GM10266 (cell line): ENCODE measurements around the gene PPP1R3C.

Source experiments
- DNase-seq: peaks from one replicate; pipeline ENCODE4 v3.0.0; 2012; ENCODE audit errors: extremely low spot score
- TF ChIP-seq, protein P1 (sequence below): IDR thresholded peaks from 2 replicates; pipeline ENCODE4 v1.5.1; 2012; ENCODE audit warnings: mild to moderate bottlenecking, low read depth; ENCODE audit not compliant: control insufficient read depth, insufficient read depth; ENCODE audit errors: missing control alignments

Gene PPP1R3C

DNA sequence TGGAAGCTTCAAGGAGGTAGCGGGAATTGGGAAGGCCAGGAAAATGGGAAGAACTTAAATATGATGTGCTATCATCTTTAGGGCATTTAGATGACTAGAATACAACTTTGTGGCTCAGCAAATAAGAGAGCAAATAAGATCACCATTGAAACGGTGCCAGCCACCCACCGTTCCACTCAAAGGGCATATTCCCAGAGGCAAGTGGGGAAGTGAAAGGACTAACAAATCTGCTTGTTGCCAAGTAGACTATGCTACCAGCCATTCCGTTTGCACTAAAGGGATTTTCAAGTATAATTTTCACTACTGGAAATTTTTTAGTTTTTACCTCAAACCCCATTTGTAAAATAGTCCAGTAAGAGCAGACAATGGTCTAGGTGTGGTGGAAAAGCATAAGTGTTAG is 4.0 kb upstream of the PPP1R3C start:
- TF ChIP-seq, protein P1, sequence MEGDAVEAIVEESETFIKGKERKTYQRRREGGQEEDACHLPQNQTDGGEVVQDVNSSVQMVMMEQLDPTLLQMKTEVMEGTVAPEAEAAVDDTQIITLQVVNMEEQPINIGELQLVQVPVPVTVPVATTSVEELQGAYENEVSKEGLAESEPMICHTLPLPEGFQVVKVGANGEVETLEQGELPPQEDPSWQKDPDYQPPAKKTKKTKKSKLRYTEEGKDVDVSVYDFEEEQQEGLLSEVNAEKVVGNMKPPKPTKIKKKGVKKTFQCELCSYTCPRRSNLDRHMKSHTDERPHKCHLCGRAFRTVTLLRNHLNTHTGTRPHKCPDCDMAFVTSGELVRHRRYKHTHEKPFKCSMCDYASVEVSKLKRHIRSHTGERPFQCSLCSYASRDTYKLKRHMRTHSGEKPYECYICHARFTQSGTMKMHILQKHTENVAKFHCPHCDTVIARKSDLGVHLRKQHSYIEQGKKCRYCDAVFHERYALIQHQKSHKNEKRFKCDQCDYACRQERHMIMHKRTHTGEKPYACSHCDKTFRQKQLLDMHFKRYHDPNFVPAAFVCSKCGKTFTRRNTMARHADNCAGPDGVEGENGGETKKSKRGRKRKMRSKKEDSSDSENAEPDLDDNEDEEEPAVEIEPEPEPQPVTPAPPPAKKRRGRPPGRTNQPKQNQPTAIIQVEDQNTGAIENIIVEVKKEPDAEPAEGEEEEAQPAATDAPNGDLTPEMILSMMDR = no peak
- DNase-seq = no peak

DNA sequence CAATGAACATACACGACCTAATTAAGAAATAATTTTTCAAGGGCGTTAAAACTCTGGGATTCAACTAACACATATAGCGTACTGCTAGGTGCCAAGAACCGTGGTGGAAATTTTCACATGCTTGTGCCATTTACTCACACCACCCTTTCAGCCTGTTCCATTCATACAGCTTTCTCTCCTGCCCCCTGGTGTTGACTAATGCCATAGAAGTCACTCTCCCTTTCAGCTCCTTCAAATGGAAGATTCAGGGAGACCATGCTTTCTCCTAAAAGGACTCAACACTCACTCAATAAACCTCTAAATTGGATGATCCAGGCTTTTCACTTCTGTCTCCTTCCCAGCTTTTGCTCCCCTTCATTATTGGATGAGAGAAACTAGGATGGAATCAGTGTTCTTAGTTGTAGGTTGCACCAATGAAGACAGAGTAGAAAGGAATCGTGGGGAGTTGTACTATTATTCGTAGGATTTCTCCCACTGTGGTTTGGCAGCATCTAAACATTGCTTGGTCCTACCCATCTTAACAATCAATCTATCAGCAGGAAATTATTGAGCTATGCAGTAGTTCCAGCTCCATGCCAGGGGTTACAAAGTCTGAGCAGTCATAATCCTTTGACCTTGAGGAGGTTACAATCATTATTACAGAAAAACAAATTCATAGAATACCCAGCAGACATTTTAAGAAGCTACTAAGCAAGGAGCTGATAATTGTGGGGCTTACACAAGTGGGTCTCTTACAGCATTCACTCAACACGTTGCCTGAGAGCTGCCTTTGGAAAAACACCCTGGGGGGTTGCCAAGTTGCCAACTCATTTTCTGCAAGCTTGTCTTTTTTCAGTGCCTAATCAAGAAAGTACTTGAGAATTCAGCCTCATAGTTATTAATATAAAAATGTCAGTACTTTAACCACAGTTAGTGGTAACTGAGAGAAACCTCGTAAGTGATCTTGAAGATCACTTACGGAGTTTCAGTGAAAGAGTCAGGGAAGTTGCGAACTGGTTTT is 2.8 kb upstream of the PPP1R3C start:
- TF ChIP-seq, protein P1 = peak; percentile 60
- peak; percentile 63 for DNase-seq

DNA sequence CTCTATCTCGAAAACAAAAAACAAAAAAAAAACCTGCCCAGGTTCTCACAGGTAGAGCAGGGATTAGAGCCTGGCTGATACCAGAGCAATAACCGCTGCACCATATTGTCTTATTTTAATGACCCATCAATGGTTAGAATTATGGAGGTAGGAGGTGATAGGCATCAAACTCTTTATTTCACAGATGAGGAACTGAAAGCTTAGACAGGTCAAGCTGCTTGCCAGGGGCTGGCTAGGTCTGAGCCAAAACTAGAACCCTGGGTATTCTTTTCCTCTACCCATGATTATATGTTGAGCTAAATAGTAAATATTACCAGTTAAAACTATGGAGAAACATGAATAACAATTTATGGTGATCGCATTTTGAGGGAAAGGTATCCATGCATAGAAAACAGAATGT is 2.0 kb upstream of the PPP1R3C start:
- TF ChIP-seq, protein P1 = no peak
- no peak for DNase-seq

DNA sequence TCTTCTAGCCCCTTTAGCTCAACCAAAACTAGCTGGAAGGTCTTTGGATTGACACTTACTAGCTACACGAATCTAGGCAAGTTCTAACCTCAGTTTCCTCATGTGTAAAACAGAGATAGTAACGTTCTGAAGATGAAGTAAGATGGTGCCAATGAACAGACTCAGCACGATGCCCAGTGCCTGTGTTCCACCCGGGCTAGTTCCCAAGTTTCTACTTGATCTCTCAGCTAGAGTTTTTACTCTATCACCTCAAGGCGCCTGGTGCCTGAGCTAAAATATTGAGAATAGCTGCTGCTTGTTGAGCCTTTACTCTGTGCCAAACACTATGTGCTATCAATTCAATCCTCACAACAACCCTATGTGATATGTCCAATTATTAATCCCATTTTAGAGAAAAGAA is 1.4 kb upstream of the PPP1R3C start:
- TF ChIP-seq, protein P1 = no peak

DNA sequence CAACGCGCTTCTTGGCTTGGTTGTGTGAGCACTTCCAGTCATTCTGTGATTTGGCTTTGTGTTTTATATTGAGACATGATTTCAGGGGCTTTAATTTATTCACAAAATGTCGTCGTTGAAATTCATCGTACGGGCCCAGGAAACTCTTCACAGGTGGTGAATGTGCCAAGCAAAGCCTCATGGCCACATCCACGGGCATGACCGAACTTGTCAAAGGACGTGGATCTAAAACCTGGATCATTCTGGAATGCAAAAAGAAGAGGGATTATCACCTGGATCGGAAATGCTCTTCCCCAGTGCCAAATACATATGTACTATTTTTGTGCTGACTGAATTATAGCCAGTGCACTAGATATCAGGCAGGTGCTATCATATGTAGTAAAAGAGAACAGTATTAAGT is 2.2 kb downstream of the PPP1R3C start:
- TF ChIP-seq, protein P1 = no peak
- no peak for DNase-seq

More for the DNA sequence above, 1.4 kb upstream of the PPP1R3C start:
- DNase-seq = no peak

DNA sequence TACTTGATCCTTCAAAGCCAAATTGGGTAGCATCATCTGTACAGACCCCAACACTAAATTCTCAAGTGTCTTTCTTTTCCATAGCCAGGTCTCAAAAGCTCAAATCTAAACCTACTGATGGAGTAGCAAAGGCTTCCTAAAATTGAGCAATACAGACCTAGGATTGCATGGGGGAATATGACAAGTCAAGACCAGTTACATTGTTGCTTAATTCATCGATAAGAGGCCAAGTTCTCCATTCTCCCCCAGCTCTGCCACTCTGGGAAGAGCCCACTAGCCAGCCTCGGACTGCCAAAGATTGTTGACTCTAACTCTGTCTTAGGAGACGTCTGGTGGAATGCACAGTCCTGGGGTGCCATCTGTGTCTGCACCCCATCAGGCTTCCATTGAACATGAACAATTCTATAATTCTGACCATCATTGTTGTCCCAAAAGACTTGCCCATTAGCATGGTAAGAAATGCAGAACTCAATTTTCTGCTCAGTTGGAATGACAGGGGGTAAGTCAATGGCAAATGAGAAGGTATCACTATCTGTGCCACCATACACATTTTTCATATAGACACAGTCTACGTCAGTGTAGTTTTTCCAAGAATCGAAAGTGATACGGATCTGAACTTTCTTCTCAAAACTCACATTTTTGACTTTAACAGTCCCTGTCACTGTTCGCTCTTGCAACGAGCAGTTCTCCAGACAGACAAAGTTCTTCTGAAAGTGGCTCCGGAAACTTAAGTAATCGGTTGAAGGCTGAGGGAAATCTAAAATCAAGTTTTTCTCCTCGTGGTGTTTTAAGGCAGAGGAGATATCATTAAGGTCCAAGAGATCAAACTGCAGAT is 2.9 kb downstream of the PPP1R3C start:
- DNase-seq = no peak
- TF ChIP-seq, protein P1 = no peak
